ENCODE results near the gene FBF1.
"Not testable (repeated sequence)": the region's sequence is repeated elsewhere in the genome, so short reads cannot be mapped to it uniquely, and the experiment has no call there.

FBF1 gene

GRCh38 chr17:75876190-75876937, 64.5 kb downstream of the FBF1 start:
- peak; percentile 86 for DNase-seq (ENCODE audit: low spot score)

GRCh38 chr17:75875940-75876189, 65.0 kb downstream of the FBF1 start:
- no peak for DNase-seq (ENCODE audit: low spot score)

GRCh38 chr17:75875182-75875939, 65.5 kb downstream of the FBF1 start:
- no peak for DNase-seq (ENCODE audit: low spot score)

GRCh38 chr17:75874323-75875181, 66.3 kb downstream of the FBF1 start:
- no peak for DNase-seq (ENCODE audit: low spot score)

GRCh38 chr17:75873587-75874322, 67.1 kb downstream of the FBF1 start:
- DNase-seq (ENCODE audit: low spot score), result no peak

- DNase-seq (ENCODE audit: low spot score), result peak; percentile 77
Observed at GRCh38 chr17:75872434-75873351, 68.1 kb downstream of the FBF1 start.

GRCh38 chr17:75870228-75870627, 70.6 kb downstream of the FBF1 start:
- not testable (repeated sequence) for DNase-seq (ENCODE audit: low spot score)

GRCh38 chr17:75869282-75870141, 71.3 kb downstream of the FBF1 start:
- no peak for DNase-seq (ENCODE audit: low spot score)

- not testable (repeated sequence) for DNase-seq (ENCODE audit: low spot score)
Observed at GRCh38 chr17:75868730-75869281, 72.0 kb downstream of the FBF1 start.

GRCh38 chr17:75865404-75866188, 75.2 kb downstream of the FBF1 start:
- not testable (repeated sequence) for DNase-seq (ENCODE audit: low spot score)

- peak; percentile 43 for DNase-seq (ENCODE audit: low spot score)
Observed at GRCh38 chr17:75864887-75865286, 76.0 kb downstream of the FBF1 start.

GRCh38 chr17:75864448-75864871, 76.4 kb downstream of the FBF1 start:
- peak; percentile 51 for DNase-seq (ENCODE audit: low spot score)

- DNase-seq (ENCODE audit: low spot score), result no peak
Observed at GRCh38 chr17:75861927-75862317, 78.9 kb downstream of the FBF1 start.
